KG1 (cell line): Measurements from ENCODE around the gene IFITM10.
A peak's percentile ranks its signal among the peaks of the same experiment; 100 is the strongest.

Experiments used
- DNase-seq: peaks from one replicate; lab custom pipeline; 2025; lab: John Stamatoyannopoulos, UW

Gene IFITM10

DNA sequence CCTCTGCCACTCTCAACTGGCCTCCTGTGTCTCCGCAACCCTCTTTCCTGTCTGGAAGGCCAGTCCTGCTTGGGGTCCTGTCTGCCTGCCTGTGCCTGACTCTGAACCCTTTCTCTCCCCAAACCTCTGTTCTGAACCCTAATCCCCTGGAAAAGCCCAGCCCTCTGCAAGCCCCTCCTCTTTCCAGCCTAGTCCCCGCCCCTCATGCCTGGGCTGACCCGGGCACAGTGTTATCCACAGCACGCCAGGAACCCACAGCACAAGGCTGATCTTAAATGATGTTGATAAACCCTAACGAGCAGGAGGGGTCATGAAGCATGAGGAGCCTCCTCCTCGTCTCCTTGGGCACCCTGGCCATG is at the start of gene IFITM10:
IFITM10 (minus strand) TSS at position 115 of the 359 bp plus-strand sequence. CDS start 153 bp downstream, outside the sequence.
- DNase-seq: no peak

DNA sequence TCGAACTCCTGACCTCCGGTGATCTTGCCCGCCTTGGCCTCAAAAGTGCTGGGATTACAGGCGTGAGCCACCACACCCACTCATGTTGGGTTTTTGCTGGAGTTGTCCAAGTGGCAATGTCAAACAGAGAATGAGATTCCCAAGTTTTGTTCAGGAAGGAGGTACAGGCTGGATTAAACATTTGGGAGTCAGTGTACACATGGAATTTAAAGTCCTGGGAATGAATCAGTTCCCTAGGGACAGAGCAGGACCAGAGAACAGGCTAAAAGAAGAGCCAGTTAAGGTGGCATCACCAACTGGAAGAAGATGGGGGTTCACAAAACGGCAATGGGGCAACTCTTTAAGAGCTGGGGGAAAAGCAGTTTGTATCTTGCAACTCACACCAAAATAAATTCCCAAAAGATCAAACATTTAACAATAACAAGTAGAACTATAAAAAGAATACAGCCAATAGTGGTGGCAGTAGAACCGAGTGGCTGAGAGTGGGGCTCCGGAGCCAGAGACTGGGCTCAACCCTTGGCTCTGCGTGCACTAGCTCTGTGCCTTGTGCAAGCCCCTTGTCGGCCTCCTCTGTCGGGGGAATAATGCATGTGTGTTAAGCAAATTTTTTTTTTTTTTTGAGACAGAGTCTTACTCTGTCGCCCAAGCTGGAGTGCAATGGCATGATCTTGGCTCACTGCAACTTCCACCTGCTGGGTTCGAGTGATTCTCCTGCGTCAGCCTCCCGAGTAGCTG is 47.2 kb upstream of the IFITM10 start:
- DNase-seq: no peak

DNA sequence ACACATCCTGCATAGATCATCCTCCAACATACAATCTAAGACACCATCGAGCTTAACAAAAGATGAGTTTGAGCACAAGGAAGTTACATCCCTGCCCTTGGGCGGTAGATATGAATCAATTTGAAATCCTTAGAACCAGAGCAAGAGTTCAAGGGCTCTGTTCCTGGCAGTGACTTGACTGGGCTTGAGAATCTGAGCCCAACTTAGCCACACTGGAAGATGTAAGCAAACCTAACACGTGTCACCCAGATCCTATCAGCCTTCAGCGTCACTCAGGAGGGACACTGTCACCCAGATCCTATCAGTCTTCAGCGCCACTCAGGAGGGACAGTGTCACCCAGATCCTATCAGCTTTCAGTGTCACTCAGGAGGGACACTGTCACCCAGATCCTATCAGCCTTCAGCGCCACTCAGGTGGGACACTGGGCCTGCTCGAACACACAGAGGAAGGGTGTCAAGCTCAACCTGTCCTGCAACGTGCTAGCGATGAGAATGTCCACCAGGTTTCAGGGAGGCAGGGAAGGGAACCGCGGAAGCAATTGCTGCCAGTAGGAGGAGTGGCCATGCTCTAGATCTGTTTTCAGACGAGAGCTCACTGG is 46.1 kb upstream of the IFITM10 start:
- no peak for DNase-seq

DNA sequence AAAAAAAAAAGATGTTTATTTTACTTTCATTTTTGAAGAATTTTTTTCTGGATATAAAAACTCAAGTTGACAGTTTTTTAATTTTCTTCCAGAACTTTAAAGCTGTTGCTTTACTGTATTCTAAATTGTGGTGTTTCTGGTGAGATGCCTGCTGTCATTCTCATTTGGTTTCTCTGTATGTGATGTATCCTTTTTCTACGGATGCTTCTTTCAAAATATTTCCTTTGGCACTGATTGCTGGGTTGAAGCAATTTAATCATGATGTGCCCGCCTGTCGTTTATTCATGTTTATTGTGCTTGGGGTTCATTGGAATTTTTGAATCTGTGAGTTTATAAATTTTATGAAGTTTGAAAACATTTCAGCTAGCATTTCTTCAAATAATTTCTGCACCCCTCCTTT is 42.7 kb upstream of the IFITM10 start:
- DNase-seq: no peak

DNA sequence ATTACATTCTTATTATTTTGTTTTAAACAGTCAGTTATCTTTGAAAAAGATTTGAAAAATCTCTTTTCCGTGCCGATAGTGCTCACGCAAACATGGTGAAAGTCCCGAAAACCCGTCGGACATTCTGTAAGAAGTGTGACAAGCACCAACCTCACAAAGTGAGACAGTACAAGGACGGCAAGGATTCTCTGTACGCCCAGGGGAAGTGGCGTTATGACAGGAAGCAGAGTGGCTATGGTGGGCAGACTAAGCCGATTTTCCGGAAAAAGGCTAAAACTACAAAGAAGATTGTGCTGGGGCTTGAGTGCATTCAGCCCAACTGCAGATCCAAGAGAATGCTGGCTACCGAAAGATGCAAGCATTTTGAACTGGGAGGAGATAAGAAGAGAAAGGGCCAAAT is 42.1 kb upstream of the IFITM10 start:
- no peak for DNase-seq

DNA sequence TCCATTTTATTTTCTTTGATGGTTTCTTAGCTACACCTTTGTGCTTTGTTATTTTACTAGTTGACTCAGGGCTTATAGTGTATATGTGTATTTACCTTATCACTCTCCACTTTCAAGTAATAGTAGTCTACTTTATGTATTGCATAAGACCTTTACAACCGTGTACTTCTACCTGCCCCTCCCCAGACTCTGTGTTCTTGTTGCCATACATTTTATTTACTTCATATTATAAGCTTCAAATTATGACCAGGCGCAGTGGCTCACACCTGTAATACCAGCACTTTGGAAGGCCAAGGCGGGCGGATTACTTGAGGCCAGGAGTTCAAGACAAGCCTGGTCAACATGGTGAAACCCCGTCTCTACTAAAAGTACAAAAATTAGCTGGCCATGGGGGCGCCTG is 41.5 kb upstream of the IFITM10 start:
- DNase-seq: no peak

DNA sequence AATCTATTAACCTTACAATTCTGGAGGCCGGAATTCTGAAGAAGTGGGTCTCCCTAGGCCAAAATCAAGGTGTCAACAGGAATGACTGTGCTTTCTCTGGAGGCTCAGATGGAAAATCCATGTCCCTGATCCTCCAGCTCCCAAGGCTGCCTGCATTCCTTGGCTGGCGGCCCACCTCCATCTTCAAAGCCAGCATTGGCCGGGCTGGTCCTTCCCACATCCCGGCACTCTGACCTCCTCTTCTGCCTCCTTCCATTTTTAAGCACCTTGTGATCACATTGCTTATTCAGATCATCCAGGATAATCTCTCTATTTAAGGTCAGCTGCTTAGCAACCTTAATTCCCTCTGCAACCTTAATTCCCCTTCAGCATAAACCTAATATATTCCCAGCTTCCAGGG is 36.1 kb upstream of the IFITM10 start:
- no peak for DNase-seq

DNA sequence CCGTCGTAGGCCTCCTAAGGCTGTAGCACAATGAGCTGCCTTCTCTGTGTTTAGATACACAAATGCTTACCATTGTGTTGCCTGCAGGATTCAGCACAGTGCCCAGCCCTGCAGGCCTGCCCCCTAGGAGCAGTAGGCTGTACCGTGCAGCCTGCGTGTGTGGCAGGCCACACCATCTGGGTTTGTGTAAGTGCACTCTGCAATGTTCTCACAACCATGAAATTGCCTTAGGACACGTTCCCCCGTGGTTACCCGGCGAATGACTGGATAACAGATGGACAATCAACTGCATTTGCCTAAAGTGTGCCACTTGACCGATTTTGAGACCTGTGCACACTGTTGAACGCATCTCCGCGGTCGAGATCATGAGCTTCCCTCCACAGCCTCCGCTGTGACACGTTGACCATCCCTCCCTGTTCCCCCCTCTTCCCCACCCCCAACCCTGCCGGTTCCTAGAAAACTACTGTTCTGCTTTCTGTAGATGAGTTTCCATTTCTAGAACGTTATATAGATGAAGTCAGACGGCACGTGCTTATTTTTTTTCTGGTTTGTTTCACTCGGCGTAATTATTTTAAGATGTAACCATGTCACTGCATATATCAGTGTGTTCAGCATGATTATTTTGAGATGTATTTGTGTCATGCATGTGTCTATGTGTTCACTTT is 35.5 kb upstream of the IFITM10 start:
- DNase-seq: no peak

DNA sequence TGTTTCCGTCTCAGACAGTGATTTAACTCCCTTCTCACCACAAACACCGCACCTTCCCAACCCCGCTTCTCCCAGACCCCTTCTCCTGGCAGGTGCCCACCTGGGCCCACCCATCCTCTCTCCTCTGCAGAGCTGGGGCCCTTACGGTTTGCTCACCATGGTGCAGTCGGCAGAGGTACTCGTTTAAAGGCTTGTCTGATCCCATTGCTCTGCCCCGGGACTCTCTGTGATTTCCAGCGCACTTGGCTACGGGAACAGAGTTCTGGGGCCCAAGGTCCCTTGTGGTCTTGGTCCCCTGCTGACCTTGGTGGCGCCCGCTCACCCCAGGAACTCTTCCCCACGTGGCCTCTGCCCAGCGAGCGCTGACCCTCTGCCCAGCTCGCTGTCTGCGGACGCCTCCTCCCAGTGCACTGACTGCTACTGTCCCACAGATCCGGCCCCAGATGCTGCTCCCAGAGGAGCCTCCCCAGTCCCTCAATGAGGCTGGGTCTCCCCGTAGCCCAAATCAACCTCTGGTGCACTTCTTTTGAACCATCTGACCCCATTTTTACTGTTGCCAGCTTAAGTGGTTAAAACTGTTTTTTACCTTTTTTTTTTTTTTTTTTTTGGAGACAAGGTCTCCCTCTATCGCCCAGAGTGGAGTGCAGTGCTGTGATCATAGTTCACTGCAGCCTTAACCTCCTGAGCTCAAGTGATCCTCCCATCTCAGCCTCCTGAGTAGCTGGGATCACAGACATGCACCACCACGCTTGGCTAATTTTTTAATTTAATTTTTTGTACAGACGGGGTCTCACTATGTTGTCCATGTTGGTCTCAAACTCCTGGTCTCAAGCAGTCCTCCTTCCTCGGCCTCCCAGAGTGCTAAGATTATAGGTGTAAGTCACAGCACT is 34.6 kb upstream of the IFITM10 start:
- DNase-seq: no peak

- DNase-seq: no peak
These were observed 33.5 kb upstream of the IFITM10 start for GRCh38 chr11:1783725-1784529.

DNA sequence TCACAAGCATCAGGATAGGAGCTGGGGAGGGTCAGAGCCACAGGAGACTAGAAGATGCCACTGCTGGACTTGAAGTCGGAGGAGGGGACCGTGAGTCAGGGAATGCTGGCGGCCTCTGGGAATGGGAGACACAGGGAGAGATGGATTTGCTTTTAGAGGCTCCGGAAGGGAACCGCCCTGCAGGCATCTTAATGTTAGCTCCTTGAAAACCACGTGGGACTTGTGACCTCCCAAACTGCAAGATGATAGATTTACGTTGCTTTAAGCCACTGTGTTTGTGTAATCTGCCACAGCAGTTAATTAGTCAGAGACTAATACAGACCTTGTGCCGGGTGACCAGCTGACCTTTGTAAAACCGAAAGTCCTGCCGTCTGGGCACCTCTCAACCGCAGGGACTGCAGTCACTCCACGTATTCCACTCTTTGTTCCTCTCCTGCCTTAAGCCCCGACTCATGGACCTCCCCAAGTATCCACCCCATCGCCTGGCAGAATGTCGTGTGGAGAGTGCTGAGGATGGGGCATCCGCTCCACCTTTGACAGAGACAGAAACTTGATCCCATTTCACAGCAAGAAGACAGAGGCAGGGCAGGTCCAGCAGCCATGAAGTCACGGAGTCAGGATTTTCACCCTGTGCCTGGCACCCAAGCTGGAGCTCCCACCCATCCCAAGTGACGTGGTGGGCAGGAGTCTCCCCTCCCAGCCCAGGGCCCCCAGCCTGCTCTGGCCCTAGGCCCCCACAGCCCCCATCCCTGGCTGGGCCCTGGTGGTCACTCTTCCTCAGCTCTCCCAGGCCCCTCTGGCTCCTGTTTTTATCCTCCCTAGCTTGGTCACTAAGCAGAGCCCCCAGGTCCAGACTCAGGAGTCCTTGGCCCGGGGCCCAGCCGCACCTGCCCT is 32.7 kb upstream of the IFITM10 start:
- DNase-seq: no peak

DNA sequence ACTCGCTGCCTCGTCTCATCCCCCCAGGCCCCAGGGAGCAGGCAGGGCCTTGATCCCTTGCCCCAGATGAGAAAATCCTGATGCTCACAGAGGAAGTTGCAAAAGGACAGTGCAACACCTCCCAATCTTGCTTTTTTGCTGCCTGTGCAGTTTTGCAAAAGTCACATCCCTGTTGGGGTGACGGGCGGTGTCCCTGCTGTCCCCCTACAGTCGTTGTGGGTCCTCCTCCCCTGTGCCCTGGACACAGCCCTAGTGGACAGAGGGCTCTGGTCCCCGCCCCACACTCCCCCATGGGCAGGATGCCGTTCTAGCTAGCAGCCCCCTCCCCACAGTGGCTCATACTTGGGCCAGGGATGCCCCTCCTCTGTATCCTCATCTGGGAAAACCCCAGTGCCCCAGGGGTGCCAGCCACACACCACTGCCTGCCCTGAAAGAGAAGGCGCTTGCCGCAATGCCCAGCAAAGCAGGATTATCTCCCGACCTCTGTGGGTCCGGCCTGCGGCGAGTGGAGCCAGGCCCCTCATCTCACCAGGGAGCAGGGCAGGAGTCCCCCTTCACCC is 31.7 kb upstream of the IFITM10 start:
- no peak for DNase-seq

GRCh38 chr11:1781593-1781975 is 31.2 kb upstream of the IFITM10 start:
- DNase-seq: no peak

- peak; percentile 34 for DNase-seq
These were observed 30.6 kb upstream of the IFITM10 start for GRCh38 chr11:1780700-1781592.

DNA sequence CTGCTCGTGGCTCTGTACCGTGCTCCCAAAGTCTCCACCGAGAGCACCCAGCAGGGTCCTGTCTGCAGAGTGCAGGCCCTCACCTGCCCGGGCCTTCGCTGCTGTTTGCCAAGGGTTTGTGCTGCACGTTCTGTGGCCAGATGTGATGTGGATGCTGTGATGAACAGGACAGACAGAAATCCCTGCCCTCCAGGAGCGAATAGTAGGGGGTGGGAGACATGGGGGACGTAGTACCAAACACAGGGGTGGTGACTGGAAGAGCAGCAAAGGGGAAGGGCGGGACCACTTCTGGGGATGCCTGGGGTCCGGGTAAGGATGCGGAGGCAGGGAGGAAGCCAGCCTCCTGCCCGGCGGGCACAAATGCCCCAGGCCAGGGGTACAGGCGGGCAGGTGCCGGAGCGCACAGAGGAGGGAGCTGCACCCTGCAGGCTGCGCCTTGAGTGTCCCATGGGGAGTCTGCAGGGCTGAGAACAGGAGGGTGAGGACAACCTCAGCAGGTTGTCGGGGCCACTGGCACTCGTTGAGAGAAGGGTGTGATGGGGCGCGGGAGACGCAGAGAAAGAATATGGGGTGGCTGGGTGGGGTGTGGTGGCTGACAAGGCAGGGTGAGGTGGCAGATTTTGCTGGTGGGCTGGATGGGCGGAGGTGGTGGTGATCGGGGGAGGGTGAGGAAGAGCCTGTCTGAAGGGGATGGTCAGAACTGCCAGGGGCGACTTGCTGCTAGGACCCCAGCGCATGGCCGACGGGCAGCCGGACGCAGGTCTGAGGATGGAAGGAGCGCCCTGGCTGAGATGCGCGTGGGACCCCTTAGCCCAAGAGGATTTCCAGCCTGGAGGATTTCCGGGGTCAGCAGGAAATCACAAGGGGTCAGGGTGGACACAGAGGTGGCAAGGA is 29.7 kb upstream of the IFITM10 start:
- DNase-seq: no peak

DNA sequence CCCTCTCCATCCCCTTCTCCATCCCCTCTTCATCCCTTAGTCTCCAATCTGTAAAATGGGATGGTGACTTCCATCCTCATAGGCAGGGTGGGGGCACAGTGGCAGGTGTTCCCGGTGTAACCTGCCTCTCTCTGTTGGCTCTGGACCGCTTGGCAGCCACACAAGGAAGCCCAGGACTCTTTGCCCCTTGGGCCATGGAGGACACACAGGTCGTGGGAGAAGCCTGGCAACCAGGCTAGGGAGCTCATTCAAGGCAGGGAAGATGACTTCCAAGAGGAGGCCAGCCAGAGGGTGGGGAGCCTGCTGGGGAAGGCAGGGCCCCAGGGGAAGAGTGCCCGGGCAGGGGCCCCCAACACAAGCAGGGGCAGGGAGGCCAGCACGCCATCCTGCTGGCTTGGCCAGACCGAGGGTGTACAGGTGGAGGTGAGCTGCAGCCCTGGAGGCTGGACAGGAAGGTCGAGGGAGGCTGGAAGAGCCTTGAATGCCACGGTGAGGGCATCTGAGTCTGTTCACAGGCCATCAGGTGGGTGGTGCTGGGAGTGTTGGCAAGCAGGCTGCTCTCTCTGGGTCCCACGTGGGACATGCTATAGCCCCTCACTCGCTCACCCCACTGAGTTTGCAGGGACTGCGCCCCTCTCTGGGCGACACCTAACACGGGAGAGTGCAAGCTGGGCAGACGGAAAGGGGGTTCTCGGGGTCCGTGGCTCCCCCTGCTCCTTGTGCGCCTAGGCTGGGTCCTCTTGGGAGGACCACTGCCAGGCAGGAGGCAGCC is 28.8 kb upstream of the IFITM10 start:
- DNase-seq: no peak

- no peak for DNase-seq
These were observed 27.9 kb upstream of the IFITM10 start for GRCh38 chr11:1778141-1778911.
